ENCODE data around the gene CHP1. TPM values are rescaled to one million over a fixed set of nuclear protein-coding genes. Genes with fewer than 3 reads are reported as not detected.
"Not testable (repeated sequence)": the region's sequence is repeated elsewhere in the genome, so short reads cannot be mapped to it uniquely, and the experiment has no call there.

The CHP1 gene
- total RNA-seq, 2 experiments from 2014 or later: 40.6 to 41.3 TPM

- ATAC-seq (ENCODE audit: low read depth) (no peak), DNase-seq (no peak)
- POLR2A ChIA-PET: no interaction called here
- Mint-ChIP-seq H3K4me3 (no peak overlapping the region), H3K27me3 (no peaks in the 10 kb centered on the region), H3K4me1 (no peaks in the 10 kb centered on the region), H3K27ac (no peak overlapping the region), H3K9me3 (no peaks in the 10 kb centered on the region), H3K36me3 (peaks cover 19% of the 10 kb centered on the region)
These were observed 31.5 kb downstream of the CHP1 start for GRCh38 chr15:41262571-41262970.

- Mint-ChIP-seq H3K4me3 (no peak overlapping the region), H3K4me1 (no peaks in the 10 kb centered on the region), H3K36me3 (peaks cover 22% of the 10 kb centered on the region), H3K9me3 (no peaks in the 10 kb centered on the region), H3K27me3 (no peaks in the 10 kb centered on the region), H3K27ac (no peak overlapping the region)
- ATAC-seq (ENCODE audit: low read depth): no peak
- DNase-seq: no peak
- POLR2A ChIA-PET: no interaction called here
These were observed 32.9 kb downstream of the CHP1 start for GRCh38 chr15:41263891-41264351.

DNA sequence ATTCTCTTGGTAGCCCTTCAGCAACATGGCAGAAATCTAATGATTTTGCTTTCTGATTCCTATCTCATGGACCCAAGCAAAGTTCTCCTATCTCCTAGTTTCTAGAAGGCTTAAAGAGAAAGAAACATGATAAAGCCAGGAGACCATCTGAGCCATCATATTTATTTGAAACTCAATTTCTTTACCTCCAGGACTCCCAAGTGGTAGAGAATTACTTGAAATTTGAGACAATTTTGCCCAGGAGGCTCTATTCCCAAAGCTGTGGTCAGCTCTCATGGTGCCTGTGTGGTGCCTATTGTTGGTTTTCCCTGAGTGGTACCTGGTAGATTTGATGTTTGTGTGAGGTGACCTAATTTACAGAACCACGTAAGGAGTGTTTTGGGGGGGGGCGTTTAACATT is 38.8 kb downstream of the CHP1 start:
- H3K4me3 Mint-ChIP-seq: no peak overlapping the region
- no peaks in the 10 kb centered on the region for H3K27me3 Mint-ChIP-seq
- H3K36me3 Mint-ChIP-seq: peaks cover 12% of the 10 kb centered on the region
- no peaks in the 10 kb centered on the region for H3K4me1 Mint-ChIP-seq
- H3K9me3 Mint-ChIP-seq: no peaks in the 10 kb centered on the region
- ATAC-seq (ENCODE audit: low read depth): no peak
- POLR2A ChIA-PET: no interaction called here
- H3K27ac Mint-ChIP-seq: no peak overlapping the region
- DNase-seq: no peak

DNA sequence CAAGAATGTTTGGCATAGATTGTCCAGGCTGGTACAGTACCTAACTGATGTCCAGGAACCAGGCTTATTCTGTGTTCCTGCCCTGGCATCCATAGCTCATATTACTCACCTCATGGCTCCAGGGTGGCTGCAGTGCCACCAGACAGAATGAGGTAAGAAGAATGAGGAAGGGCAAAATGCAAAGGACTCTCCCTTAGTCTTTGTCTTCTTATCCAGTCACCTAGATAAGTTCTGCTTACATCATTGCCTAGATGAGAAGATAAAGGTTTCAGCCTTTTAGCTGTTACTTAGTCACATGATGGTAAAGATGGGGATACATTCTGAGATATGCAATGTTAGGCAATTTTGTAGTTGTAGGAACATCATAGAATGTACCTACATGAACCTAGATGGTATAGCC is 45.8 kb downstream of the CHP1 start:
- POLR2A ChIA-PET: no interaction called here
- no peak for ATAC-seq (ENCODE audit: low read depth)
- no peaks in the 10 kb centered on the region for H3K9me3 Mint-ChIP-seq
- no peaks in the 10 kb centered on the region for H3K4me1 Mint-ChIP-seq
- no peak for DNase-seq
- peaks cover 8% of the 10 kb centered on the region for H3K36me3 Mint-ChIP-seq
- no peak overlapping the region for H3K4me3 Mint-ChIP-seq
- no peak overlapping the region for H3K27ac Mint-ChIP-seq
- no peaks in the 10 kb centered on the region for H3K27me3 Mint-ChIP-seq

DNA sequence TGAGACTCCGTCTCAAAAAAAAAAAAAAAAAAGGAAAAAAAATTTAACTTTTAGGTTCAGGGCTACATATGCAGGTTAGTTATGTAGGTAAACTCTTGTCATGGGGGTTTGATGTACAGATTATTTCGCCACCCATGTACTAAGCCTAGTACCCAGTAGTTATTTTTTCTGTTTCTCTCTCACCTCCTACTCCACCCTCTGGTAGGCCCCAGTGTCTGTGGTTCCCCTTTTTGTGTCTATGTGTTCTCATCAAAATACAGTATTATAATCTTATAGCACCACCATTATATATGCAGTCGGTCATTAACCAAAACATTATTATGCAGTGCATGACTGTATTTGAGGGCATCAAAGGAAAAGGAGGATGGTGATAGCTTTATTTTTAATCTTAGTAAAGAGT is 47.3 kb downstream of the CHP1 start:
- POLR2A ChIA-PET: no interaction called here
- no peak for ATAC-seq (ENCODE audit: low read depth)

DNA sequence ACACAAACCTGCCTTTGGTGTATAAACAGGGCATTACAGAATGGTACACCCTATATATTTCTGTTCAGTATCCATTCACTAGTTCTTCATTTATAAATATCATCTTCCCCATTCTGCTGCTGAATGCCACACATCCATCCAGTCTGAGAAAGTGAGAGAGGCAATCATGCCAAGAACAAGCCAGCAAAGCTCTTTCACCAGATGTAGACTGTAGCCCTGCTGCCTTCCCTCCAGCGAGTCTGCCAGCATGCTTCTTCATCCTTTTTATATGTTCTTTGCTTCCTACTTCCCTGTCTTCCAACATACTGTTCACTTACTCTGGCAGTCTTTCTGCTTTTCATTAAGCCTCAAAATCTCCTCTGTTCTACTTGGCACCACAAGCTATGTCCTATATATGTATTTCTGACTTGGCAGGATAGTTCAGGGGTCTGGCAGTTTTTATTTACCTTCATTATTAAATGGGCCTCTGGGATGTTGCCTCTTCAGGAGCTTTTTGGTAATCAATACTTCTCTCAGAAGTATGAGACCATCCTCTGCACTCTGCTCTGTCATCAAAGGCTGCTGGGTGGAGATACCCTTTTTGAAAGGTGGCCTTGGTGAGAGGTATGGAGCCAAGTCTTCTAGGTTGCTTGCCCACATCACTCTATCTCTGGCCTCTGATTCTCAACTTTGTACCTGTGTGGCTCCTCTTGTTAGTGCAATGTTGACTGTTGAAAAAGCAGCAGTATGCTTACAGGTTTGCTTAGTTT is 48.6 kb downstream of the CHP1 start:
- Mint-ChIP-seq H3K27ac (no peak overlapping the region), H3K4me3 (no peak overlapping the region), H3K9me3 (no peaks in the 10 kb centered on the region), H3K4me1 (peaks cover 15% of the 10 kb centered on the region), H3K36me3 (peaks cover 13% of the 10 kb centered on the region), H3K27me3 (no peaks in the 10 kb centered on the region)
- ATAC-seq (ENCODE audit: low read depth) (no peak), DNase-seq (no peak)
- POLR2A ChIA-PET: interaction anchor here (0.6 kb wide), 1 partner anchor 31 kb away, joined by 4 read pairs; no protein-coding TSS in a partner anchor

More for the DNA sequence above, 47.3 kb downstream of the CHP1 start:
- H3K27me3 Mint-ChIP-seq: no peaks in the 10 kb centered on the region
- H3K36me3 Mint-ChIP-seq: peaks cover 8% of the 10 kb centered on the region
- no peak overlapping the region for H3K4me3 Mint-ChIP-seq
- no peak for DNase-seq
- no peak overlapping the region for H3K27ac Mint-ChIP-seq
- H3K9me3 Mint-ChIP-seq: no peaks in the 10 kb centered on the region
- peaks cover 11% of the 10 kb centered on the region for H3K4me1 Mint-ChIP-seq

DNA sequence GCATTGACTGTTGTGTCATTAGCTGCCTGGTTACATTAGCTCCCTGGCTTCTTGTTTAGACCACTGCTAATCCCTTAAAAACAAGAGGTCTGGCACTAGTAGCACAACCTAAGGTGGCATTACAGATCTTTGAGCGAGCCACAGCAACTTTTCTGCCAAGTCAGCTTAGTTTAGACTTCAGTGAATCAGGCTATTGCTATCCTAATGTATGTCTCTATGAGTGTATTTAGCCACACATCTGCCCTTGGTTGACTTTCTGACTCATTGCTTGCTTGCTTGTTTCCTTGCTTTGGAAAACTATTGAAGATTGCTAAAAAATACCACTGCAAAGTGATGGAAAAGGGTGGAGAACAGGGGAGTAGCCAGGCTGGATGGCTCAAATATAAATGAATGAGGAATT is 50.2 kb downstream of the CHP1 start:
- Mint-ChIP-seq H3K36me3 (peaks cover 27% of the 10 kb centered on the region), H3K4me1 (peaks cover 22% of the 10 kb centered on the region), H3K27ac (no peak overlapping the region), H3K4me3 (no peak overlapping the region), H3K9me3 (no peaks in the 10 kb centered on the region), H3K27me3 (no peaks in the 10 kb centered on the region)
- no peak for ATAC-seq (ENCODE audit: low read depth)
- POLR2A ChIA-PET: no interaction called here
- DNase-seq: no peak

DNA sequence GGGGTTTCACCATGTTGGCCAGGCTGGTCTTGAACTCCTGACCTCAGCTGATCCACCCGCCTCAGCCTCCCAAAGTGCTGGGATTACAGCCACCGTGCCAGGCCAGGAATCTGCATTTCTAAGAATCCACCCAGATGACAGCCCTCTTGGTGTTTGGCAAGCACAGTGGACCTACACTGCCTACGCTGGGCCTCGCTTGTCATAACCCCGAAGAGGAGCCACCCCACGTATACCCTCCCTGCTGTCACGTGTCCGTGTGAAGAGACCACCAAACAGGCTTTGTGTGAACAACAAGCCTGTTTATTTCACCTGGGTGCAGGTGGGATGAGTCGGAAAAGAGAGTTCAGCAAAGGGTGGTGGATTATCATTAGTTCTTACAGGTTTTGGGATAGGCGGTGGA is 51.4 kb downstream of the CHP1 start:
- H3K27me3 Mint-ChIP-seq; H3K9me3 Mint-ChIP-seq; DNase-seq; ATAC-seq (ENCODE audit: low read depth): not testable (repeated sequence)
- H3K27ac Mint-ChIP-seq: peak overlapping the region; percentile 94
- H3K36me3 Mint-ChIP-seq: peaks cover 39% of the 10 kb centered on the region
- H3K4me3 Mint-ChIP-seq: peak overlapping the region; percentile 96
- POLR2A ChIA-PET: interaction anchor here (1.3 to 1.8 kb wide), 2 partner anchors 10 to 50 kb away, joined by 3 to 26 read pairs; partner anchors contain the start of genes NUSAP1 and OIP5
- peaks cover 29% of the 10 kb centered on the region for H3K4me1 Mint-ChIP-seq

DNA sequence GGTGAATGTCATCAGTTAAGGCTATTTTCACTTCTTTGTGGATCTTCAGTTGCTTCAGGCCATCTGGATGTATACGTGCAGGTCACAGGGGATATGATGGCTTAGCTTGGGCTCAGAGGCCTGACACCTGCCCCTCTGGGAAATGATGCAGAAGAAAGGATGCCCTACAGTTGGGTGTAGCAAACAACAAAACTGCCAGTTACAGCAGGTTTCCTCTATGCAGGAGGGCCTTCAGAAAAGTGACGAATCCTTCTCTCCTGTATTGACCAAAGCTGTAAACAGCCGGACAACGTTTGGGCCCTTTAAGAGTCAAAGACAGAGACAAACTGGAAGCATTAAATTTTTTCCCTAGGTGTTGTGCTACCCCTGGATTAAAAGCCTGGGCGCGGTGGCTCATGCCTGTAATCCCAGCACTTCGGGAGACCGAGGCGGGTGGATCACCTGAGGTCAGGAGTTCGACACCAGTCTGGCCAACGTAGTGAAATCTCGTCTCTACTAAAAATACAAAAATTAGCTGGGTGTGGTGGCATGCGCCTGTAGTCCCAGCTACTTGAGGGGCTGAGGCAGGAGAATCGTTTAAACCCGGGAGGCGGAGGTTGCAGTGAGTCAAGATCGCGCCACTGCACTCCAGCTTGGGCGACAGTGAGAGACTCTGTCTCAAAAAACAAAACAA is 52.0 kb downstream of the CHP1 start:
- H3K9me3 Mint-ChIP-seq; DNase-seq; H3K27me3 Mint-ChIP-seq; ATAC-seq (ENCODE audit: low read depth): not testable (repeated sequence)
- Mint-ChIP-seq H3K4me3 (peak overlapping the region; percentile 96), H3K4me1 (peaks cover 33% of the 10 kb centered on the region), H3K36me3 (peaks cover 40% of the 10 kb centered on the region), H3K27ac (peak overlapping the region; percentile 94)
- POLR2A ChIA-PET: interaction anchor here (0.6 to 1.8 kb wide), 8 partner anchors 10 to 975 kb away, joined by 3 to 26 read pairs (median 4); partner anchors contain the start of genes CHP1, EXD1, INO80 and NUSAP1

DNA sequence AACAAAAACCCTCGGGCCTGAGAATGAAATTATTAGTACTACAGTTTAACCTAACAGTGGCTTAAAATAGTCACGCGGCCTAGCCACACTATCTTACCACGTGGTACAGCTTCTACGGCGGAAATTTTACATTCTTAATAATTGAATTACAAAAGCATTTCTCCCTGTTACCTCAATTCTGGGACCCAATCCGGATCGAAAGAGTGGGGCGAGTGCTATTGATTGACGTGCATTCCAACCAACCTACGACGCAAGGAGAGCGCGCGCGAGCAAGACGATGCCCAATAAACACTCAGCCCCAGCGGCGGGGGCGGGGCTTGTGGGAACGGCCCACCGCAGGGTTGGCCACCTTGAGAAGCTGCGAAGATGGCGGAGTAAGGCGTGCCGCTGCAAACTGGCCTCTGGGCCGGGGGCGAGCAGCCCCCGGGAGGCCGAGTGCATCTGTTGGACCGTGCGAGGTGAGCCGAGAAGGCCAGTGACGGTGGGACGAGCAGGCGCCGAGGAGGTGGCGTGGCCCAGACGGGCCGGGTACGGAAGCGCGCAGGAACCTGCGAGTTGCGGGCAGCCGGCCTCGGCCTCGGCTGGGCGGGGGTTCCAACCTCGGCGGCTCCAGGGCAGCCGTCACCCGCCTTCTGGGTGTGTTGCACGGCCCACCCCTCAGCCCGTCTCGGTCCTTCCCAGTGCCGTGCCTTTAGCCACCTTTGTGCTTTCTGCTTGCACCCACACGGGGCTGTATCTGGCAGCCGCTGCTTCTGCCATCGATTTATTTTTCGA is 52.8 kb downstream of the CHP1 start:
- H3K4me3 Mint-ChIP-seq: peak overlapping the region; percentile 96
- peak overlapping the region; percentile 94 for H3K27ac Mint-ChIP-seq
- H3K27me3 Mint-ChIP-seq: no peaks in the 10 kb centered on the region
- peaks cover 43% of the 10 kb centered on the region for H3K36me3 Mint-ChIP-seq
- H3K4me1 Mint-ChIP-seq: peaks cover 40% of the 10 kb centered on the region
- POLR2A ChIA-PET: interaction anchor here (0.5 to 1.8 kb wide), 10 partner anchors 9 to 976 kb away, joined by 3 to 26 read pairs (median 4); partner anchors contain the start of genes CHP1, EXD1, INO80 and NUSAP1
- DNase-seq (peak; percentile 98), ATAC-seq (ENCODE audit: low read depth) (peak; percentile 96)
- no peaks in the 10 kb centered on the region for H3K9me3 Mint-ChIP-seq

DNA sequence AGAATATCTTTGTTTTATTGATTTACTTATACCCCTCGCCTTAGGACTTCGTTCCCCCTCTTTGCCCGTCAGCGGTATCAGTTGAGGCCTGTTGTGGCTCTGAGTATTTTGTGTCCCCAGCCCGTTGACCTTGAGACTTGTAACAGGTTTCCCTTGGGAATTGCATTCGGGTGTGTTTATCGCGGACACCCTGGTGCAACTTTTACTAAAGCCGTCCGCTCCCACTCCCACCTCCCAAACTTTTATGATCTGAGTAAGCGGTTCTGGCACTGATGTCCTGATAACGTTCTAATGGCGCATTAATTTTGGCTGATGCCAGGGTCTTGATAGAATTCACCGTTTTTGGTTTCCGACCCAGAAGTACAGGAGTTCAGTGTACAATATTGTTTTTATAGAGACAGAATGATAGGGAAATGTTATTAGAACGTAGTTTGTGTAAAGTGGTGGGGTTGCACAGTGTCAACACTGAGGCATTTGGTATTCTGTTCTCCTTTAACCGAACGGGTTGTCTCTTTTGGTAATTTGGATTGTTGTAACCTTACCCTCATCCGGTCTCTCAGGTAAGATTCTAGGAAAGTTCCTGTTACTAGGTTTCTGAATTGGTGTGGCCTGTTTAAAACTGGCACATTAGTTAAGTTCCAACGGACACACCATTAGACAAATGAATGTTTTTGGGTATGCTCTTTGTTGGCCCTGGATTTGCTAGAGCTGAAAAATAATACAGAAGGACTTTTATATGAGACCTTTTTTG is 53.5 kb downstream of the CHP1 start:
- Mint-ChIP-seq H3K4me3 (peak overlapping the region; percentile 96), H3K9me3 (no peaks in the 10 kb centered on the region), H3K27ac (peak overlapping the region; percentile 94), H3K4me1 (peaks cover 43% of the 10 kb centered on the region), H3K36me3 (peaks cover 42% of the 10 kb centered on the region), H3K27me3 (no peaks in the 10 kb centered on the region)
- ATAC-seq (ENCODE audit: low read depth) (no peak), DNase-seq (no peak)
- POLR2A ChIA-PET: interaction anchor here (0.5 to 1.8 kb wide), 8 partner anchors 26 to 977 kb away, joined by 3 to 26 read pairs (median 3); partner anchors contain the start of genes INO80, NUSAP1, OIP5 and PLCB2

- H3K27ac Mint-ChIP-seq: peak overlapping the region; percentile 94
- DNase-seq (no peak), ATAC-seq (ENCODE audit: low read depth) (no peak)
- H3K9me3 Mint-ChIP-seq: no peaks in the 10 kb centered on the region
- POLR2A ChIA-PET: interaction anchor here (0.6 to 1.1 kb wide), 4 partner anchors 25 to 485 kb away, joined by 3 read pairs; partner anchors contain the start of genes NUSAP1 and OIP5
- H3K27me3 Mint-ChIP-seq: no peaks in the 10 kb centered on the region
- H3K36me3 Mint-ChIP-seq: peaks cover 41% of the 10 kb centered on the region
- H3K4me3 Mint-ChIP-seq: peak overlapping the region; percentile 96
- H3K4me1 Mint-ChIP-seq: peaks cover 43% of the 10 kb centered on the region
These were observed 54.2 kb downstream of the CHP1 start for GRCh38 chr15:41285285-41285684.

Data from activated naive CD8-positive, alpha-beta T cell treated with anti-CD3 and anti-CD28 coated beads, Interleukin-2, amount 10 ng/mL, durations not matched to agents 7 days and 5 days (primary cell).